GM12873 (cell line): ENCODE results near the gene PDGFA.

Experiments used
- TF ChIP-seq, protein P1 (sequence below): IDR thresholded peaks from 2 replicates; pipeline ENCODE4 v1.5.1; 2012; ENCODE audit warnings: low read depth, mild to moderate bottlenecking, moderate library complexity, low read length, control low read depth; ENCODE audit not compliant: insufficient read depth; ENCODE audit errors: missing control alignments

The PDGFA gene

DNA sequence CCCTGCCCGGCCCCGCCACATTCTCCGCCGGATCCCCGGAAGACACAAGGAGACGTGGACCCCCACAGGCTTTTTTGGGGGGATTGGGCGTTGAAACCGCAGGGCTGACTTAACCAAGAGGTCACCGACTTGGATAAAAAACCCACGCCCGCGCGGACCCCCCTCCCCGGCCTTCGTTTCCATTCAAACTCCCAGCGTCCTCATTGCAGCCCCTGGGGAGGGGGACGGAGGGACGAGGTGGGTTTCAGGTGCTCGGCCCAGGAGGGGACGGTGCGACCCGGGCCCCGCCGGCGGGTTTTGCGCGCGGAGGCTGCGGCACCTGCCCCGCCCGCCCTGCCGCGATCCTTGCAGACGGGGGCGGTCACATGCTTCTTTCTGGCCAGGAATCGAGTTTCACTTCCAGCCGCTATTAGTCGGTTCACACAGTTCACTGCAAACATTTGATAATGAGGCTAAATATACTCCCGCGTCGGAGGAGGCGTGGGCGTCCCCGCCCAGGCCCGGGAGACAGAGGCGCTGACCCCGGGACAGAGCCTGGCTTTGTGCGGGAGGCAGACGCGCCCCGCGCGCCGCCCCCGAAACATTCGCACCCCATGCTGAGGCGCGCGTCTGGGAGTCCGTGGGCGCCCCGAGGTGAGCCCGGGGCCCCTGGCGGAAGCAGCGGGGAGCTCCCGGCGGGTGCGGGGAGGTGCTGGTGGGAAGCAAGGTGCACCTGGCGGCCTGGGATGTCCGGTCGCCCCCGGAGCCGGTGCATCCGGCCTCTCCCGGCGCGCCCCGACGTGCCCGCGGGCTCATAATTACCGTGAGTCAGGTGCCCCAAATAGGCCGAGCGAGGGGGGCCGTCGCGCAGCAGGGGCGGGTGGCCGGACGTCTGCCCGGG lies 2.7 kb upstream of the PDGFA start:
- TF ChIP-seq, protein P1, sequence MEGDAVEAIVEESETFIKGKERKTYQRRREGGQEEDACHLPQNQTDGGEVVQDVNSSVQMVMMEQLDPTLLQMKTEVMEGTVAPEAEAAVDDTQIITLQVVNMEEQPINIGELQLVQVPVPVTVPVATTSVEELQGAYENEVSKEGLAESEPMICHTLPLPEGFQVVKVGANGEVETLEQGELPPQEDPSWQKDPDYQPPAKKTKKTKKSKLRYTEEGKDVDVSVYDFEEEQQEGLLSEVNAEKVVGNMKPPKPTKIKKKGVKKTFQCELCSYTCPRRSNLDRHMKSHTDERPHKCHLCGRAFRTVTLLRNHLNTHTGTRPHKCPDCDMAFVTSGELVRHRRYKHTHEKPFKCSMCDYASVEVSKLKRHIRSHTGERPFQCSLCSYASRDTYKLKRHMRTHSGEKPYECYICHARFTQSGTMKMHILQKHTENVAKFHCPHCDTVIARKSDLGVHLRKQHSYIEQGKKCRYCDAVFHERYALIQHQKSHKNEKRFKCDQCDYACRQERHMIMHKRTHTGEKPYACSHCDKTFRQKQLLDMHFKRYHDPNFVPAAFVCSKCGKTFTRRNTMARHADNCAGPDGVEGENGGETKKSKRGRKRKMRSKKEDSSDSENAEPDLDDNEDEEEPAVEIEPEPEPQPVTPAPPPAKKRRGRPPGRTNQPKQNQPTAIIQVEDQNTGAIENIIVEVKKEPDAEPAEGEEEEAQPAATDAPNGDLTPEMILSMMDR: no peak

DNA sequence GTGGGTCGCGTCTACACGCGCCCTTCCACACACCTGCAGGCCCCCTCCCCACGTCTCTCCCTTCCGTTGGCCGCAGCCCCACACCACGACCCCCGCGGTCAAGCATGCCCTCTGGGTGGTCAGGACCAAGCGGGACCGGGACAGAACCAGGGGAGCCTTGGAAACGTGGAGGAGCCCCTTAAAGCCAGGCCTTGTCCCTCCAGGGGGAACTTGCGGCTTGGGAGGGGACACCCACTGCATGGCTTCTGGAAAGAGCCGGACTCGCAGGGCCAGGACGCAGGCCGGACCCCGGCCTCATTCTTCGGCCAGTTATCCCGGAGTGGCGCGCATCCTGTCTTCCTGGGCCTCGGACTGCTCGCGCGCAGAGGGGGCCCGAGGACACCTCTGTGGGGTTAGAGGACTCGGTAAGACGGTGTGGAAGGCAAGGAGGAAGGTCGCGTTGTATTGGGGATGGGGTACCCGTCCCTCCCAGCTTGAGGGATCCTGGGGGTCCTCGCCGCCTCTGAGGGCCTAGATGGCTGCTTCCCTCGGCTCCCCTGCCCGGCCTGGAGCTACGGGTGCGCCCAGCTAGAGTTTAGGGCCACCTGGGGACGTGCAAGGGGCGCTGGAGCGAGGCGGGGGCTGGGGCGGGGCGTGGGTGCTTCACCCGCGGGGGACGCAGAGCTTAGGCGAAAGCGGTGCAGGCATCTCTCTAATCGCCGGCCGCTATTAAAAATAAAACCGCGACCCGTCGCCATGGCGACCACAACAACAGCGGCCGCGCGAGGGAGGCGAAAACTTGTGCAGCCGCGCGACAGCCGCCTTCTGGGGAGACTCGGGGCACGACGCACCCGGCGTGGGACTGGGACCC lies 1.8 kb upstream of the PDGFA start:
- TF ChIP-seq, protein P1: no peak

DNA sequence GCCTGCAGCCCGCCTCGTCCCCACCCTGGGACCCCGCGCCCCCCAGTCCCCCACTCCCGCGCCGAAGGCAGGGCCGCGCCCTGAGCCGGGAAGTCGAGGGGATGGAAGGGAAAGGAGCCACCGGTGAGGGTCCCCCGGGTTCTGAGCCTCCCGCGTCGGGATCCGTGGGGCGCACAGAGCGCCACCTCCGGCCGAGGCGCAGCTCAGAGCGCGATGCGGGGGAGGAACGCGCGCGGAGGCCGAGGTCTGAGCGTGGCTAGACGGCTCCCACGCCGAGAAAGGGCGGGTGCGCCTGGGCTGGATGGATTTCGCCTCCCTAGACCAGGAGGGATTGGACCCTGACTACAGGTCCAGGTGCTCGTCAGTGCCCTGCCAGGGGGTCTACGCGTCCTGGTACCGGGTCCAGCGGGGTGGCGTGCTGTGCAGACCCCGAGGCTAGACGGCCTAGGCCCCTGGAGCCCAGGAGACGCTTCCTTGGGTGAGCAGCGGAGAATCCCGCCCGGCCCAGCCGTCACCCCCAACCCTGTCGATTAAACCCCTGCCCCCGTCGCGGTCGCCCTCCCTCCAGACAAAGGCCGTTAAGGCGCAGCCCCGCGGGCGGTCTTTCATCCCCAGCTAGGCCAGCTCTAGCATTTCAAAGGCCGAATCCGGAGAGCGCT lies 986 bp upstream of the PDGFA start:
- TF ChIP-seq, protein P1: peak; percentile 13

DNA sequence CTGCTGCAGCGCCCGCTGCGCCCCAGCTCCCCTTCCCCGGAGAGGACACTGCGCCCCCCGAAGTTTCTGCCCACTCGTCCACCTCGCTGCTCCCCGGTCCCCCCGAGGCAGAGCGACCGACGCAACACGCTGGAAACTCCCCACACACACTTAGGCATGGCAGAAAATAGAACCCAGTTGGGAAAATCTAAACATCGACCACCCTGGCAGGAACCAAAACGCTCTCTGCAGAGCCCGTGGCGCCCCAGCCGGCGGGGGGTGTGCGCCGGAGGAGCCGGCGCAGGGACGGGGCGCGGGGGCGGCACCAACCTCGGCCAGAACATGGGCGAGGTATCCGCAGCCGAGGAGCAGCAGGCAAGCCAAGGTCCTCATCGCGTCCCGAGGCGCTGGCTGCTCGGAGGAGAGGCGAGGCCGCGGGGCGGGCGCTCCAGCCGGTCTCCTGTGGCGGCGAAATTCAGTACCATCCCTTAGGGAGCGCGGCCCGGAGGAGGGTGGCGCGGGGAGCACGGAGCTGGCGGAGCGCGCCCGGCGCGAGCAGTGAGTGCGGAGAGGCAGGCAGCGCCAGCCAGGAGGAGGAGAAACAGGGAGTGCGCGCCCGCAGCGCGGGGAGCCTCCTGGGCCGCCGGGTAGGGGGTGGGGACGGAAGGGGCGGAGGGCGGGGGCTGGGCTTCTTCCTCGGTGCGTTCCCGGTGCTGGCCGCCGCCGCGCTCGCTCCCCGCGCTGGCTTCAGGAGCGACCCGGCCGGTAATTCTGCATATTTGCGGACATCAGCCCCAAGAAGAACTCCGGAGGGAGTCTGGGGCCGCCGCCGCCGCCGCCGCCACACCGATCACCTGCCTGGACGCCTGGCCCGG lies 789 bp downstream of the PDGFA start:
- TF ChIP-seq, protein P1: no peak

DNA sequence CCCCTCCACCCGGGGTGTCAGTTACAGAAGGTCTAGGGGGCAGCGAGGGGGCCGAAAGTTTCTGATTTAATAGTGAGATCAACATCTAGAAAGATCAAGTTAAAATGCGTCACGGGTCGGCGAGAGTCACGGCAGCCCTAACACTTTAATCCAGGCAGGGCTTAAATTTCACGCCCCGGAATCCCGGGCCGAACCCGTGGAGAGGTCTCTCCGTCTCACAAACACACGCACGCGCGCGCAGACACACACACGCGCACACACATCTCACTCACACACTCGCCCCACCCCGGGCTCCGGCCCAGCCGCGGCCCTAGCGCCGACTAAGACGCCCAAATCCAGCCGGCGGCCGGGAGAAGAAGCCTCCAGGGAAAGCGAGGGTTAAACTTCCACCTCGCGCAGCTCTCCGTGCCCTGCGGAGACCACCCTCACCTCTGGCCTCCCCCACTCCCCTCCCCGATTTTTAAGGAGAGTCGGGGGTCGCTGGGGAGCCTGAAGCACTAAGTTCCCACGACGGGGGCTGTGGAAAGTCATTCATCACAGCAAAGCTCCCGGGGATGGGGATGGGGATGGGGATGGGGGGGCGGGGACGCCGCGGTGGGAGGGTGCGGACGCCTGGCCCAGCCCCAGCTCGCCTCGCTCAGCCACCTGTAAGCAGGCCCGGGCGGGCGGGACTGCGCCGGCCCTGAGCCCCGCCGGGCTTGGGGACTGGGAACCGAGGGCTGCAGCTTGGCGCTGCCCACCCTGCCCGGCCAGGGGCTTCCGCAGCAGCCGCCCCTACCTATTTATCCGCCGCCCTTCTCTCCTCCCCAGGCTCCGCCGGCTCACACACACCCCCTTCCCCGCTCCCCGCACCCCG lies 1.6 kb downstream of the PDGFA start:
- TF ChIP-seq, protein P1: no peak

DNA sequence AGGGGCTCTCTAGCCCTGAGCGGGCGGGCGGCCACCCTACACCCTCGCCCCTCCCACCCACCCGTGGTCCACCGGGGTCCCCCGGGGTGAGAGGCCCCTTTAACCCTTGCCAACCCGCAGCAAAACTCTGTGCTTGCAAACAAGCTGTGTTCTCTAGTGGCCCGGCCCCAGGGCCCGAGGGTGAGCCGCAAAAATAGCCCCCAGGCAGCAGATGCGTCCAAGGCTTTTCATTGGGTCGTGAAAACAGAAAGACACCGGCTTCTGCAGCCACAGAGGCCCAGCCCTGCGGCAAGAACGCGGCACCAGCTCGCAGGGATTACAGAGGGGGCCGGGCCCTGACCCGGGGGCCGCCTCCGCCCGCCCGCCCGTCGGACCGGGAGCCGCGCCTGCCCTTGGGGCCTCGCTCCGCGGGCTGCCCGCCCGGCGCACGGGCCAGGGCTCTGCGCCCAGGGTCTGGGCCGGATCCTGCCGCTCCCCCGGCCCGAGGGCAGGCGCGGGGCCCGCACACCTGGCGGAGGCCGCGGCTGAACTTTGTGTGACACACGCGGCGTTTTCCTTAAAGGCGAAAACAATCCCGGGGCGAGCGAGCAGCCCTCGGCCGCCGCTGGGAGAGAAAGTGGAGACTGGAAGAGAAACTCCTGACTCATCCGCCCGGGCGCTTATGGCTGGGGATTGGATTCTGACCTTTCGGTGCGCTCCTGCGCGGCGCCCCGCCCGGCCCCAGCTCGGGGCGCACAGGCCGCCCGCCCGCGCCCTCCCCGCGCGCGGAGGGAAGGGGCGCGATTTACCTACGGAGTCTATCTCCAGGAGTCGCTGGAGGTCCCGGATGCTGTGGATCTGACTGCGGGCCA lies 2.8 kb downstream of the PDGFA start:
- TF ChIP-seq, protein P1: no peak
